ENCODE measurements around the gene GDPD5. TPM values are rescaled to one million over a fixed set of nuclear protein-coding genes. Genes with fewer than 3 reads are reported as not detected.

Gene GDPD5
- total RNA-seq, 2 donors from 2014 or later = 3.0 to 8.6 TPM

- Histone ChIP-seq H3K4me1 (ENCODE audit: control insufficient read depth, insufficient read depth, low read length) (peaks cover 14% of the 10 kb centered on the region), H3K27ac (ENCODE audit: low read depth, low read length) (no peak overlapping the region), H3K4me3 (ENCODE audit: low read length) (no peak overlapping the region), H3K36me3 (ENCODE audit: control insufficient read depth, insufficient read depth, low read length) (no peaks in the 10 kb centered on the region), H3K9me3 (ENCODE audit: control insufficient read depth, low read length) (no peaks in the 10 kb centered on the region), H3K9ac (ENCODE audit: extremely low read depth, low read length, poor library complexity, severe bottlenecking) (no peak overlapping the region), H3K27me3 (ENCODE audit: control insufficient read depth, insufficient read depth, low read length, poor library complexity, severe bottlenecking) (no peaks in the 10 kb centered on the region)
- Mint-ChIP-seq H3K9me3 (no peaks in the 10 kb centered on the region), H3K27ac (peak overlapping the region; percentile 91), H3K4me3 (no peak overlapping the region), H3K4me1 (peaks cover 24% of the 10 kb centered on the region), H3K27me3 (ENCODE audit: insufficient read depth) (no peaks in the 10 kb centered on the region), H3K36me3 (ENCODE audit: low read depth) (no peaks in the 10 kb centered on the region)
- WGBS, 2 experiments (ENCODE audit: insufficient coverage in 1 of 2, insufficient read length in 1 of 2) = 83 to 90% methylated on average over 2 to 11 of the region's 11 CpGs
- TF ChIP-seq CTCF (conservative IDR thresholded peaks at IDR 0.05) = no peak
- no peak for DNase-seq
These were observed 62.5 kb downstream of the GDPD5 start for GRCh38 chr11:75463106-75463774.

- peak overlapping the region; percentile 62 for H3K27ac ChIP-seq (ENCODE audit: low read depth, low read length)
- no peaks in the 10 kb centered on the region for H3K9me3 Mint-ChIP-seq
These were observed 63.6 kb downstream of the GDPD5 start for GRCh38 chr11:75462117-75462653.

GRCh38 chr11:75461151-75461550 lies 64.6 kb downstream of the GDPD5 start:
- Histone ChIP-seq H3K4me1 (ENCODE audit: control insufficient read depth, insufficient read depth, low read length) (peaks cover 10% of the 10 kb centered on the region), H3K36me3 (ENCODE audit: control insufficient read depth, insufficient read depth, low read length) (no peaks in the 10 kb centered on the region), H3K4me3 (ENCODE audit: low read length) (no peak overlapping the region), H3K27ac (ENCODE audit: low read depth, low read length) (no peak overlapping the region), H3K9ac (ENCODE audit: extremely low read depth, low read length, poor library complexity, severe bottlenecking) (no peak overlapping the region), H3K27me3 (ENCODE audit: control insufficient read depth, insufficient read depth, low read length, poor library complexity, severe bottlenecking) (no peaks in the 10 kb centered on the region), H3K9me3 (ENCODE audit: control insufficient read depth, low read length) (no peaks in the 10 kb centered on the region)
- Mint-ChIP-seq H3K4me3 (no peak overlapping the region), H3K27ac (no peak overlapping the region), H3K4me1 (peaks cover 20% of the 10 kb centered on the region), H3K9me3 (no peaks in the 10 kb centered on the region), H3K27me3 (ENCODE audit: insufficient read depth) (no peaks in the 10 kb centered on the region), H3K36me3 (ENCODE audit: low read depth) (no peaks in the 10 kb centered on the region)
- no peak for TF ChIP-seq CTCF (conservative IDR thresholded peaks at IDR 0.05)
- 96% methylated on average over 6 of the region's 6 CpGs for WGBS, 2 experiments (ENCODE audit: insufficient coverage in 1 of 2, insufficient read length in 1 of 2)
- no peak for DNase-seq

More at GRCh38 chr11:75462117-75462653, 63.6 kb downstream of the GDPD5 start:
- H3K36me3 Mint-ChIP-seq (ENCODE audit: low read depth) = no peaks in the 10 kb centered on the region
- no peaks in the 10 kb centered on the region for H3K27me3 Mint-ChIP-seq (ENCODE audit: insufficient read depth)
- DNase-seq = peak; percentile 85
- Histone ChIP-seq H3K4me3 (ENCODE audit: low read length) (no peak overlapping the region), H3K4me1 (ENCODE audit: control insufficient read depth, insufficient read depth, low read length) (peaks cover 14% of the 10 kb centered on the region), H3K9ac (ENCODE audit: extremely low read depth, low read length, poor library complexity, severe bottlenecking) (peak overlapping the region; percentile 38), H3K27me3 (ENCODE audit: control insufficient read depth, insufficient read depth, low read length, poor library complexity, severe bottlenecking) (no peaks in the 10 kb centered on the region), H3K9me3 (ENCODE audit: control insufficient read depth, low read length) (no peaks in the 10 kb centered on the region), H3K36me3 (ENCODE audit: control insufficient read depth, insufficient read depth, low read length) (no peaks in the 10 kb centered on the region)
- peak overlapping the region; percentile 91 for H3K27ac Mint-ChIP-seq
- no peak overlapping the region for H3K4me3 Mint-ChIP-seq
- WGBS, 2 experiments (ENCODE audit: insufficient coverage in 1 of 2, insufficient read length in 1 of 2) = 49 to 63% methylated on average over 4 to 5 of the region's 5 CpGs
- no peak for TF ChIP-seq CTCF (conservative IDR thresholded peaks at IDR 0.05)
- H3K4me1 Mint-ChIP-seq = peaks cover 24% of the 10 kb centered on the region
